Thymus (tissue), 11 donors: ENCODE data around the gene FAM8A1. TPM values are rescaled to one million over a fixed set of nuclear protein-coding genes. Genes with fewer than 3 reads are reported as not detected.
A peak's percentile ranks its signal among the peaks of the same experiment; 100 is the strongest.

ENCODE experiments used
- DNase-seq, 9 donors: peaks; one replicate each; pipeline ENCODE4 v3.0.0-alpha.2; 2013; ENCODE audit warnings: low spot score in 9 of 9, low read depth in 6 of 9, missing footprints in 1 of 9
- H3K27ac ChIP-seq, 2 donors: one replicate each; pipeline ENCODE4 v1.5.1; 2013; ENCODE audit warnings: control low read depth in 1 of 2, low read depth in 1 of 2, low read length in 1 of 2, mild to moderate bottlenecking in 1 of 2, moderate library complexity in 1 of 2
- H3K27me3 ChIP-seq, 2 donors: one replicate each; pipeline ENCODE4 v1.5.1; 2013; ENCODE audit warnings: low read length in 1 of 2; ENCODE audit not compliant: control insufficient read depth in 2 of 2, insufficient read depth in 1 of 2
- H3K36me3 ChIP-seq, 2 donors: one replicate each; pipeline ENCODE4 v1.5.1; 2013; ENCODE audit warnings: low read length in 1 of 2, mild to moderate bottlenecking in 1 of 2, moderate library complexity in 1 of 2; ENCODE audit not compliant: control insufficient read depth in 2 of 2, insufficient read depth in 2 of 2
- H3K4me1 ChIP-seq, 2 donors: one replicate each; pipeline ENCODE4 v1.5.1; 2013; ENCODE audit warnings: low read length in 2 of 2; ENCODE audit not compliant: control insufficient read depth in 2 of 2, insufficient read depth in 2 of 2
- H3K4me3 ChIP-seq, 2 donors: one replicate each; pipeline ENCODE4 v1.5.1; 2013; ENCODE audit warnings: low read length in 2 of 2, control low read depth in 1 of 2, mild to moderate bottlenecking in 1 of 2
- H3K9me3 ChIP-seq, 2 donors: one replicate each; pipeline ENCODE4 v1.5.1; 2013; ENCODE audit warnings: low read length in 1 of 2, mild to moderate bottlenecking in 1 of 2; ENCODE audit not compliant: control insufficient read depth in 2 of 2, insufficient read depth in 1 of 2
- WGBS: extraction: QIAGEN DNeasy Blood & Tissue Kit; methylation state at CpG from one replicate; pipeline ENCODE4 v1.1.7; 2013; 5-methylcytosine and 5-hydroxymethylcytosine counted together
- polyA plus RNA-seq: library from polyadenylated mRNA; stranded (reverse); fragments of 200-250 nt; gene quantifications from one replicate; pipeline ENCODE4 v1.2.3, GENCODE V29; 2013
- total RNA-seq: library from RNA; stranded (reverse); fragments of 120-200 nt; gene quantifications from one replicate; pipeline ENCODE4 v1.2.4, GENCODE V29; 2013
- donor health status: healthy.

FAM8A1 gene
- total and polyA plus RNA-seq, 2 donors, result 15.7 to 16.8 TPM

GRCh38 chr6:17591287-17591686, 8.8 kb upstream of the FAM8A1 start:
- no peak overlapping the region for H3K27ac ChIP-seq
- peak in 1 of 9 donors; percentile 7 for DNase-seq
- WGBS, result 88% methylated on average over 1 of the region's 1 CpG
- peaks cover 14 to 17% of the 10 kb centered on the region in 2 donors for H3K4me1 ChIP-seq
- no peaks in the 10 kb centered on the region for H3K27me3 ChIP-seq
- H3K4me3 ChIP-seq, result no peak overlapping the region
- H3K9me3 ChIP-seq, result no peaks in the 10 kb centered on the region
- no peaks in the 10 kb centered on the region for H3K36me3 ChIP-seq

GRCh38 chr6:17593246-17593645, 6.9 kb upstream of the FAM8A1 start:
- no peak overlapping the region for H3K4me3 ChIP-seq
- H3K27ac ChIP-seq, result no peak overlapping the region

GRCh38 chr6:17596085-17596484, 4.0 kb upstream of the FAM8A1 start:
- WGBS, result 98% methylated on average over 3 of the region's 3 CpGs
- no peaks in the 10 kb centered on the region for H3K36me3 ChIP-seq
- no peaks in the 10 kb centered on the region for H3K27me3 ChIP-seq
- H3K27ac ChIP-seq, result no peak overlapping the region
- no peak overlapping the region for H3K4me3 ChIP-seq
- peaks cover 0 to 6% of the 10 kb centered on the region in 2 donors for H3K9me3 ChIP-seq
- DNase-seq, result no peak
- H3K4me1 ChIP-seq, result peaks cover 0 to 7% of the 10 kb centered on the region in 2 donors

More at GRCh38 chr6:17593246-17593645, 6.9 kb upstream of the FAM8A1 start:
- Histone ChIP-seq H3K9me3 (peaks cover 0 to 2% of the 10 kb centered on the region in 2 donors), H3K4me1 (peaks cover 14 to 17% of the 10 kb centered on the region in 2 donors), H3K36me3 (no peaks in the 10 kb centered on the region), H3K27me3 (no peaks in the 10 kb centered on the region)
- no peak for DNase-seq

- peak; percentile 13 to 76 (median 56) for DNase-seq
- Histone ChIP-seq H3K9me3 (peaks cover 0 to 6% of the 10 kb centered on the region in 2 donors), H3K4me1 (peaks cover 5 to 15% of the 10 kb centered on the region in 2 donors), H3K4me3 (peak overlapping the region; percentile 76 to 91), H3K27me3 (no peaks in the 10 kb centered on the region), H3K27ac (peak overlapping the region; percentile 91 to 97), H3K36me3 (peaks cover 0 to 11% of the 10 kb centered on the region in 2 donors)
- under 1% methylated on average over 77 of the region's 77 CpGs for WGBS
Measured at GRCh38 chr6:17600527-17601385, 654 bp downstream of the FAM8A1 start.

- no peaks in the 10 kb centered on the region for H3K27me3 ChIP-seq
- peaks cover 0 to 13% of the 10 kb centered on the region in 2 donors for H3K36me3 ChIP-seq
- peaks cover 0 to 6% of the 10 kb centered on the region in 2 donors for H3K9me3 ChIP-seq
- peaks cover 5 to 15% of the 10 kb centered on the region in 2 donors for H3K4me1 ChIP-seq
- DNase-seq, result no peak
- 26% methylated on average over 5 of the region's 5 CpGs for WGBS
- peak overlapping the region; percentile 76 to 91 for H3K4me3 ChIP-seq
- peak overlapping the region in 1 of 2 donors; percentile 91 for H3K27ac ChIP-seq
Measured at GRCh38 chr6:17601386-17601703, 1.2 kb downstream of the FAM8A1 start.

- WGBS, result 62% methylated on average over 1 of the region's 1 CpG
- Histone ChIP-seq H3K27ac (no peak overlapping the region), H3K4me1 (peaks cover 5 to 15% of the 10 kb centered on the region in 2 donors), H3K27me3 (no peaks in the 10 kb centered on the region), H3K36me3 (peaks cover 0 to 19% of the 10 kb centered on the region in 2 donors), H3K9me3 (peaks cover 0 to 3% of the 10 kb centered on the region in 2 donors), H3K4me3 (no peak overlapping the region)
- no peak for DNase-seq
Measured at GRCh38 chr6:17602888-17603287, 2.8 kb downstream of the FAM8A1 start.

GRCh38 chr6:17606606-17607005, 6.5 kb downstream of the FAM8A1 start:
- H3K4me3 ChIP-seq, result no peak overlapping the region
- H3K9me3 ChIP-seq, result no peaks in the 10 kb centered on the region
- WGBS, result 97% methylated on average over 4 of the region's 4 CpGs
- no peak overlapping the region for H3K27ac ChIP-seq
- DNase-seq, result no peak
- peaks cover 0 to 25% of the 10 kb centered on the region in 2 donors for H3K36me3 ChIP-seq
- peaks cover 5% of the 10 kb centered on the region in 2 donors for H3K4me1 ChIP-seq
- no peaks in the 10 kb centered on the region for H3K27me3 ChIP-seq

GRCh38 chr6:17610835-17611234, 10.7 kb downstream of the FAM8A1 start:
- Histone ChIP-seq H3K27ac (no peak overlapping the region), H3K27me3 (no peaks in the 10 kb centered on the region), H3K4me3 (no peak overlapping the region), H3K9me3 (no peaks in the 10 kb centered on the region), H3K4me1 (no peaks in the 10 kb centered on the region), H3K36me3 (peaks cover 4 to 22% of the 10 kb centered on the region in 2 donors)
- DNase-seq, result no peak
- WGBS, result 97% methylated on average over 3 of the region's 3 CpGs

- Histone ChIP-seq H3K4me1 (no peaks in the 10 kb centered on the region), H3K4me3 (no peak overlapping the region), H3K27me3 (no peaks in the 10 kb centered on the region), H3K9me3 (no peaks in the 10 kb centered on the region), H3K27ac (no peak overlapping the region), H3K36me3 (peaks cover 11 to 24% of the 10 kb centered on the region in 2 donors)
- no peak for DNase-seq
- WGBS, result 97% methylated on average over 4 of the region's 4 CpGs
Measured at GRCh38 chr6:17612048-17612447, 11.9 kb downstream of the FAM8A1 start.
